KBM-7 (cell line): ENCODE measurements around the gene DNAJC24.

ENCODE experiments used
- DNase-seq: peaks from one replicate; pipeline ENCODE4 v3.0.0-alpha.2; 2015
- in situ Hi-C: fragments of 300-500 bp; cut with MboI; formaldehyde crosslinking; loops from 2 replicates; pipeline ENCODE4 v1.14.3; 2020; ENCODE audit warnings: low sequenced_read_pairs, low pct_unique_long_range_greater_than_20kb, mixed read lengths

DNAJC24 gene

DNA sequence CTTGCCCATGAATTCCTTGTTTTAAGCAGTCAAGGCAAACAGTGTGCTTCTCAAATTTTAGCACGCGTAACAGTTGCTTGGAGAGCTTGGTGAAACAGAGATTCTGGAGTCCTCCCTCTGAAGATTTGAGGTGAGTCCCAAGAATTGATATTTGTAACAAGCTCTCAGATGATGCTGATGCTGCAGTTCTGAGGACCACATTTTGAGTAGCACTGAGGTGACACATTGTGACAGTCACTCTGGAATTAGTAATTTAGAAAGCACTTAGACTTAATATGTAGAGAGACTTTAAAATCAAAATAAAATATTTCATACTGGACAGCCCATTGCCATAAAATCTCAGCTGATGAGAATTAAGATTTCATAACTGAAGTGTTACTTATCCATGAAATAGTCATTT, 38.5 kb downstream of the DNAJC24 start:
- in situ Hi-C loops, result no loop called here
- no peak for DNase-seq

DNA sequence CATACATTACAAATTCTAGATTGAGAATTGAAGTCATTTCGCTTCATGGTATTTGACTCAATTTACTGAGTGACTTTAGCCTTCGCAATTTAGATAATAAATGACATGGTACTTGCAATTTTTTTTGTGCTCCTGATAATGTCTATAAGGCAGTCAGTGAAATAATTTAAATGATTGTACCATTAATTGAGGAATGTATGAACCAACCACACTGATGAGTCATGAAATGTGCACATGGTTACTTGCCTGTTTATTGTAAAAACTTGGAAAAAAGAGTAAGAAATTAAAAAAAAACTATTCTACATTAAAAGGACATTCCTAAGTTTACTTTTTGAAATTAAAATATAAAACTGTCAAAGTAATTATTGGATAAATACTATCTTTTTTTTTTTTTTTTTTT, 43.3 kb downstream of the DNAJC24 start:
- no peak for DNase-seq
- in situ Hi-C loops, result no loop called here

GRCh38 chr11:31414338-31414737, 44.7 kb downstream of the DNAJC24 start:
- in situ Hi-C loops, result no loop called here
- DNase-seq, result no peak

GRCh38 chr11:31415435-31415834, 45.8 kb downstream of the DNAJC24 start:
- in situ Hi-C loops, result no loop called here
- no peak for DNase-seq

- no peak for DNase-seq
- in situ Hi-C loops, result no loop called here
Measured at GRCh38 chr11:31417357-31417756, 47.7 kb downstream of the DNAJC24 start.

DNA sequence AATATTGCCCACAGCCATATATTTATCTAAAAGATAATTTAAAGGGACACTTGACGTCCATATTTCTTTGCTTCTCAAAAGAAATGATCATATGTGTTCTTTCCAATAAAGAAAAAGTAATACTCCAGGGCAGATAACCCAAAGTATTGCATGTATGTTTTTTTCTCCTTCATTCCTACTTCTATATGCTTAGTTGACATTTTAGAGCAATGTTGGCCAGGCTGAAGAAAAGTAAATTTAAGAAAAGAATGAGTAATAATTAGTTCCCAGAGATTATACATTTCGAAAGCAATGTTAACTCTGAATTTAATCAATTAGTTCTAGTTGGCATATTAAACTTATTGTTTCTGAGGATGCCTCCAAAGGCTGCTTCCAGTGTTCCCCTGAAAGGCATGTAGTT, 48.2 kb downstream of the DNAJC24 start:
- DNase-seq, result no peak
- in situ Hi-C loops, result no loop called here

- in situ Hi-C loops, result no loop called here
- peak; percentile 40 for DNase-seq
Measured at GRCh38 chr11:31419138-31419537, 49.5 kb downstream of the DNAJC24 start.

GRCh38 chr11:31419669-31420068, 50.0 kb downstream of the DNAJC24 start:
- peak; percentile 3 for DNase-seq
- in situ Hi-C loops, result no loop called here

DNA sequence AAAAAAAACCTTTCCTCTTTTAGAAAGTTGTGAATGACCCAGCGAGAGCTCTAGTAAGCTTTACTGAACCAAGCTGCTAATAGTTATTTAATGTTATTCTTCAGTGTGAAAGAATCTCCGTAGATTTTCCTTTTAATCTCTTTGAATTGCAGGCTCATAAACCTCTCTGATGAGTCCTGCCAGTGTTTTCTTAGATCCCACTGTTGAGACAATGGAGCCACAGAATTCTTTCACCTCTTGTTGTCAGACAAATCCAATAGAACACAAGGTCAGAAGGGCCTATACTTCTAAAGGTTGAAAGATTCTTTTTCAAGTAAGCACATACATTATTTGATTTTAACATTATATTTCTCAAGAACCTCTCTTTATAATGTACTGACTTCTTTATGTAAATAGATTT, 52.2 kb downstream of the DNAJC24 start:
- no peak for DNase-seq
- in situ Hi-C loops, result no loop called here

DNA sequence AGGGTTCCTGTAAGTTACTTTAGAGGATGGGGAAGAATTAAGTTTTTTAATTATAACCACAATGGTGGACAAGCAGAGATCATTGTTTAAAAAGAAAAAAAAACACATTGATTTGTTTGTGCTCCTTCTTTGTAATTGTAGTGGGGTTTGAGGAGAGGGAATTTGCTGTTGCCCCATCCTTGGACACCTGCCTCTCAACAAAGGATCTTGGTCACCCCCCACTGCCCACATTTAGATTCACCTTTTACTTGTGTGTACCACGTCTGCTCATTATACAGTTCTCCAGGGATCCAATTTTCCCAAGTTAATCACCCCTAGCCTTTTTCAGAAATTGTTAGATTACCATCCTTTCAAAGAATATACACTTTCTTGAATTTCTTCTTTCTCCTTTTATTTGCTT, 53.0 kb downstream of the DNAJC24 start:
- in situ Hi-C loops, result no loop called here
- DNase-seq, result no peak

DNA sequence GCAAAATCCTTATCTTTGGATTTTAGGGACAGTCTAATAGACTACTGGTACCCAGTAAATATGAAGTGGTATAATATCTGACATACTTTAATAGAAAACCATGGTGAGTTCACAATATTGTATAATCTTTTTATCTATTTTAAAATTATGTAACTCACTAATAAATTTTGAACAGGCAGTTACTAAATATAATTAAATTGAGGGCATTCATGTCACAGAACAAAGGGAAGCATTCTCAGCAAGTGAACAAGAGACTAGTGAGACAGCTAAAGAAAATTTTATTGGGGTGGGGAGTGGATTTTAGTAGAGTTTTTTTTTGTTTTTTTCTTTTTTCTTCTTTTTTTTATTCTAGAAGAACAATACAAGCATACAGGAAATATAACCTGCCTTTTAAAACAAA, 55.0 kb downstream of the DNAJC24 start:
- in situ Hi-C loops, result no loop called here
- no peak for DNase-seq

GRCh38 chr11:31433851-31434250, 64.2 kb downstream of the DNAJC24 start:
- in situ Hi-C loops, result no loop called here
- no peak for DNase-seq

DNA sequence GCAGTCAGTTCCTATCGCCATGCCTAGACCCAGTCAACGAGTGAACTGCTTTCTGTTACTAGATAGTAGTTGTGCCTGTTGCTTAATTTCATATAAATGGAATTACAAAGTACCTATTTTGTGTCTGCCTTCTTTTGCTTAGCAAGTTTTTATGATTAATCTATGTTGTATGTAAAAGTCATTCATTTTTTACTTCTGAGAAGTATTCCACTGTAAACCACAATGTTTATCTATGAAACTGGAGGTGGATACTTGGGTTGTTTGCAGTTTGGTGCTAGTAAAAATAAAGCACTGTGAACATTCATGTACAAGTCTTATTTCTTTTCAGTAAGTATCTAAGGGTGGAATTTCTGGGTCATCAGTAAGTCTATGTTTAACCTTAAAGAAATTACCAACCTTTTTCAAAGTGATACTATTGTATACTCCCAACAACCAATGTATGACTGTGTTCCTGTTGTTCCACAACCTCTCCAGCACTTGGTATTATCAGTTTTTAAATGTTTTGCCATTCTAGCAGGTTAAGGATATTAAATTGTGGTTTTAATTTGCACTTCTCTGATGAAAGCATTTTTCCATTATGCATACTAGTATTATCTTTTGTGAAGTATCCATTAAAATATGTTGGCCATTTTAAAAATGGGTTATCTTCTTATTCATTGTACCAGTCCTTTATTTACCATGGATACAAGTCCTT, 68.2 kb downstream of the DNAJC24 start:
- no peak for DNase-seq
- in situ Hi-C loops, result no loop called here

- no peak for DNase-seq
- in situ Hi-C loops, result no loop called here
Measured at GRCh38 chr11:31441296-31441695, 71.6 kb downstream of the DNAJC24 start.

- in situ Hi-C loops, result no loop called here
- no peak for DNase-seq
Measured at GRCh38 chr11:31442086-31442485, 72.4 kb downstream of the DNAJC24 start.

DNA sequence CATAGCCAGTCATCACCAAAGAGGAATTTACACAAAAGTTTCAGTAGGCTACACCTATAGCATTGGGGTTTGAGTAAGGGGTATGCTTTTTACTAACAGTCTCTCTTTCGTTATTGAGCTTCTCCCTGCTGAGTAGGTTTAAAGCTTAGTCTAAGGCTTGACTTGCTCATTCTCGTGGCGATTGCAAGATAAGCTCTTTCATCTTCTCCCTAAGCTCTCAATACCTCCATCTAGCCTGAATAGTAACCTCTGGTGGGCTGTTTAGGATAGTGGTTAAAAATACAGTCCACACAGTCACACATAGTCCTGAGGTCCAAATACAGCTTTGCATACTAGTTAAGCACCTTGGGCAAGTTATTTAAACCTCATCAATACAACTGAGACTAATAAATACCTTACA, 74.1 kb downstream of the DNAJC24 start:
- in situ Hi-C loops, result no loop called here
- DNase-seq, result no peak

DNA sequence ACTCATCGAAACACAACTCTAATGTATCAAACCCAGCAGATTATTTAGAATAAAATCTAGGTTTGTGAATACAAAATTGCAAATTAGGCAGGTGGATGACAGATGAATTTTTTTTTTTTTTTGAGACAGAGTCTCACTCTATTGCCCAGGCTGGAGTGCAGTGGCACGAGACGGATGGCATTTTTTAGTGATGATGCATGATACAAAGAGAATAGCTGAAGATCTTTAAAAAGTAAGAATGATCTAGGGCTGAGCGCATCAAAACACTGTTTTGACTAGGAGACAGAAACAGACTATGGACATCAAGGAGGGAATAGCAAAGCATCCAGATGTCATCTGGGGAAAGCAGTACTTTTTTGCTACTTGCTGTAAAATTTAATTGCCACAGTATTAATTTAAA, 76.0 kb downstream of the DNAJC24 start:
- no peak for DNase-seq
- in situ Hi-C loops, result no loop called here

- DNase-seq, result no peak
- in situ Hi-C loops, result no loop called here
Measured at GRCh38 chr11:31449040-31449439, 79.4 kb downstream of the DNAJC24 start.

- in situ Hi-C loops, result no loop called here
- DNase-seq, result no peak
Measured at GRCh38 chr11:31450841-31451240, 81.2 kb downstream of the DNAJC24 start.

GRCh38 chr11:31455177-31455576, 85.5 kb downstream of the DNAJC24 start:
- in situ Hi-C loops, result no loop called here

GRCh38 chr11:31464436-31464835, 94.8 kb downstream of the DNAJC24 start:
- no peak for DNase-seq
- in situ Hi-C loops, result no loop called here

More at GRCh38 chr11:31455177-31455576, 85.5 kb downstream of the DNAJC24 start:
- no peak for DNase-seq
